Natural killer cell (primary cell): Measurements from ENCODE around the gene VGF. TPM values are rescaled to one million over a fixed set of nuclear protein-coding genes. Genes with fewer than 3 reads are reported as not detected.

ENCODE experiments used
- ATAC-seq, 3 donors: fragments of 150-1000 bp in 2 of 3; fragments of 200-7000 bp in 1 of 3; cut with Tn5 transposase; 1 replicate in 1 of 3; 2 replicates in 2 of 3; pipeline ENCODE4 v1.10.0; 2021; ENCODE audit warnings: mild to moderate bottlenecking in 2 of 3, moderate library complexity in 2 of 3
- DNase-seq, 2 donors: peaks; one replicate each; pipeline versions ENCODE4 v3.0.0 to v3.0.0-alpha.2; 2013 to 2021; ENCODE audit warnings: mixed read lengths in 1 of 2
- H3K27ac ChIP-seq: one replicate; pipeline ENCODE4 v1.5.1; 2013; ENCODE audit warnings: mild to moderate bottlenecking, low read length
- H3K27me3 ChIP-seq: one replicate; pipeline ENCODE4 v1.6.1; 2013; ENCODE audit warnings: low read length; ENCODE audit not compliant: control insufficient read depth, insufficient read depth
- H3K36me3 ChIP-seq: one replicate; pipeline ENCODE4 v1.6.1; 2013; ENCODE audit warnings: low read length; ENCODE audit not compliant: control insufficient read depth, insufficient read depth
- H3K4me1 ChIP-seq: one replicate; pipeline ENCODE4 v1.6.1; 2013; ENCODE audit warnings: low read length; ENCODE audit not compliant: control insufficient read depth, insufficient read depth
- H3K4me3 ChIP-seq: one replicate; pipeline ENCODE4 v1.5.1; 2013; ENCODE audit warnings: low read length
- H3K9me3 ChIP-seq: one replicate; pipeline ENCODE4 v1.6.1; 2013; ENCODE audit warnings: low read length; ENCODE audit not compliant: control insufficient read depth, insufficient read depth
- H3K27ac Mint-ChIP-seq, 2 donors: one replicate each; pipeline ENCODE4 v1.8.0; 2022; ENCODE audit warnings: mild to moderate bottlenecking in 2 of 2, mixed read lengths in 2 of 2, moderate library complexity in 1 of 2
- H3K27me3 Mint-ChIP-seq, 2 donors: one replicate each; pipeline ENCODE4 v1.8.0; 2022; ENCODE audit warnings: low read depth in 2 of 2, mixed read lengths in 2 of 2
- H3K36me3 Mint-ChIP-seq: one replicate; pipeline ENCODE4 v1.8.0; 2022; ENCODE audit warnings: mixed read lengths
- H3K4me1 Mint-ChIP-seq, 2 donors: one replicate each; pipeline ENCODE4 v1.8.0; 2022; ENCODE audit warnings: mixed read lengths in 2 of 2
- H3K4me3 Mint-ChIP-seq: one replicate; pipeline ENCODE4 v1.8.0; 2022; ENCODE audit warnings: mild to moderate bottlenecking, moderate library complexity, mixed read lengths
- H3K9me3 Mint-ChIP-seq, 2 donors: one replicate each; pipeline ENCODE4 v1.8.0; 2022; ENCODE audit warnings: mixed read lengths in 2 of 2
- WGBS: methylation state at CpG from one replicate; pipeline ENCODE4 v1.1.7; 2013; ENCODE audit warnings: missing lambda C conversion rate; ENCODE audit not compliant: insufficient coverage; 5-methylcytosine and 5-hydroxymethylcytosine counted together
- intact Hi-C: fragments of 100-400 bp; cut with micrococcal nuclease; formaldehyde crosslinking; loops from one replicate; pipeline ENCODE4 v1.14.2; 2022
- total RNA-seq, 4 donors: library from RNA; stranded (reverse); fragments of 120-200 nt in 1 of 4; gene quantifications; one replicate each; pipeline versions ENCODE4 v1.2.3 to v1.2.4, GENCODE V29; 2013 to 2022
- TF ChIP-seq, protein P1 (sequence below): fragments of 200-600 bp; IDR thresholded peaks from one replicate; pipeline ENCODE4 v1.8.0; 2022; ENCODE audit warnings: antibody characterized with exemption

The VGF gene
- total RNA-seq, 3 donors from 2014 or later (not counting 1 experiment from before 2014, with no cell fraction given): not detected

- H3K9me3 Mint-ChIP-seq: no peaks in the 10 kb centered on the region
- DNase-seq (no peak), ATAC-seq (no peak)
- peaks cover 21 to 47% of the 10 kb centered on the region in 2 donors for H3K4me1 Mint-ChIP-seq
- H3K27me3 ChIP-seq: peaks cover 63% of the 10 kb centered on the region
- peaks cover 62 to 79% of the 10 kb centered on the region in 2 donors for H3K27me3 Mint-ChIP-seq
- WGBS: 51% methylated on average over 3 of the region's 3 CpGs
- intact Hi-C loops: no loop called here
- peaks cover 33% of the 10 kb centered on the region for H3K4me1 ChIP-seq
- TF ChIP-seq, protein P1, sequence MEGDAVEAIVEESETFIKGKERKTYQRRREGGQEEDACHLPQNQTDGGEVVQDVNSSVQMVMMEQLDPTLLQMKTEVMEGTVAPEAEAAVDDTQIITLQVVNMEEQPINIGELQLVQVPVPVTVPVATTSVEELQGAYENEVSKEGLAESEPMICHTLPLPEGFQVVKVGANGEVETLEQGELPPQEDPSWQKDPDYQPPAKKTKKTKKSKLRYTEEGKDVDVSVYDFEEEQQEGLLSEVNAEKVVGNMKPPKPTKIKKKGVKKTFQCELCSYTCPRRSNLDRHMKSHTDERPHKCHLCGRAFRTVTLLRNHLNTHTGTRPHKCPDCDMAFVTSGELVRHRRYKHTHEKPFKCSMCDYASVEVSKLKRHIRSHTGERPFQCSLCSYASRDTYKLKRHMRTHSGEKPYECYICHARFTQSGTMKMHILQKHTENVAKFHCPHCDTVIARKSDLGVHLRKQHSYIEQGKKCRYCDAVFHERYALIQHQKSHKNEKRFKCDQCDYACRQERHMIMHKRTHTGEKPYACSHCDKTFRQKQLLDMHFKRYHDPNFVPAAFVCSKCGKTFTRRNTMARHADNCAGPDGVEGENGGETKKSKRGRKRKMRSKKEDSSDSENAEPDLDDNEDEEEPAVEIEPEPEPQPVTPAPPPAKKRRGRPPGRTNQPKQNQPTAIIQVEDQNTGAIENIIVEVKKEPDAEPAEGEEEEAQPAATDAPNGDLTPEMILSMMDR: no peak
- H3K4me3 ChIP-seq: no peak overlapping the region
- H3K36me3 Mint-ChIP-seq: no peaks in the 10 kb centered on the region
- H3K4me3 Mint-ChIP-seq: no peak overlapping the region
- peaks cover 4% of the 10 kb centered on the region for H3K9me3 ChIP-seq
- H3K36me3 ChIP-seq: no peaks in the 10 kb centered on the region
- H3K27ac Mint-ChIP-seq: no peak overlapping the region
- H3K27ac ChIP-seq: no peak overlapping the region
These were observed 10.3 kb upstream of the VGF start for GRCh38 chr7:101175664-101176063.

DNA sequence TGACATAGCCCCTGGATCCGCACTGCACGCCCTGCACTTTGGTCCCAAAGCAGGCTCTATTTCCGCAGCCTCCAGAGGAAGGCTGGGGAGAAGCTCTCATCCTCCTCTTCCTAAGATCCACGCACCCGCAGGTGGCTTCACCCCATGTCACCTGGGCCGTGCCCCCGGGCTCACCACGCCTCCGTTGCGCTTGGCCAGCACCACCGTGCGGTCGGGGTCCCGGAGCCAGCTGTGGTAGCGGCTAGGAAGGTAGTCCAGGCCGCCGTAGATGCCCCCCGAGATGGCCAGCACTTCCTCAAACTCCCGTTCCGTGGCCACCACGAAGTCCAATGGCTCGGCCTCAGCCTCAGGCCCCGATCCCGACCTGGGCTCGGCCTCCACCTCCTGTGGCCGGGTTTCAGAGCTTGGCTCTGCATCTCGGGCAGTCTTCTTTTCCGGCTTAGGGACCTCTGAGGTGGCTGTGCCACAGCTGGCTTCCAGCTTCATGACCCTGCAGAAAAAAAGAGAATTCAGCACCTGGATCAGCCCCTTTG lies 9.0 kb upstream of the VGF start:
- no peaks in the 10 kb centered on the region for H3K9me3 Mint-ChIP-seq
- H3K27ac Mint-ChIP-seq: peak overlapping the region in 1 of 2 donors; percentile 34
- no peaks in the 10 kb centered on the region for H3K36me3 Mint-ChIP-seq
- H3K4me1 Mint-ChIP-seq: peaks cover 30 to 50% of the 10 kb centered on the region in 2 donors
- Histone ChIP-seq H3K4me1 (peaks cover 43% of the 10 kb centered on the region), H3K27me3 (peaks cover 68% of the 10 kb centered on the region), H3K9me3 (peaks cover 4% of the 10 kb centered on the region), H3K36me3 (no peaks in the 10 kb centered on the region), H3K27ac (no peak overlapping the region), H3K4me3 (no peak overlapping the region)
- ATAC-seq (no peak), DNase-seq (no peak)
- TF ChIP-seq, protein P1: no peak
- peak overlapping the region; percentile 53 for H3K4me3 Mint-ChIP-seq
- WGBS: 7% methylated on average over 27 of the region's 28 CpGs
- H3K27me3 Mint-ChIP-seq: peaks cover 71 to 82% of the 10 kb centered on the region in 2 donors
- intact Hi-C loops: no loop called here

DNA sequence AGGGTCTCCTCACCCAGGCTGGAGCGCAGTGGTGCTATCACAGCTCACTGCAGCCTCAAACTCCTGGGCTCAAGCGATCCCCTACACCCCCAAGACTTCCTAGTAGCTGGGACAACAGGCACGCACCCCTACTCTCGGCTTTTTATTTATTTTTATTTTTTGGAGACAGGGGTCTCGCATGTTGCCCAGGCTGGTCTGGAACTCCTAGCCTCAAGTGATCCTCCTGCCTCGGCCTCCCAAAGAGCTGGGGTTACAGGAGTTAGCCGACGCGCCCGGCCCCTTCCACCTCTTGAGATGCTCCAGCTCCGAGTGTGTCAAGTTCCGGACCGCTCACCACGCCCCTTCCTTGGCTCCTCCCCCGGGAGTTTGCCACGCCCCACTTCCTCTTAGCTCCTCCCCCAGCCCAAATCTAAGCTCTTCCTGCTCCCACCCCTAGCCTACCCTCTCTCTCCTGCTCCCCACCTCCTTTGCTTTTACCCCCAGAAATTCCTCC lies 8.4 kb upstream of the VGF start:
- peaks cover 4% of the 10 kb centered on the region for H3K9me3 ChIP-seq
- WGBS: 6% methylated on average over 16 of the region's 16 CpGs
- ATAC-seq (peak; percentile 75 to 81 (median 76)), DNase-seq (peak; percentile 61 to 79)
- peaks cover 77 to 81% of the 10 kb centered on the region in 2 donors for H3K27me3 Mint-ChIP-seq
- TF ChIP-seq, protein P1: no peak
- intact Hi-C loops: no loop called here
- peaks cover 33 to 50% of the 10 kb centered on the region in 2 donors for H3K4me1 Mint-ChIP-seq
- H3K4me3 Mint-ChIP-seq: peak overlapping the region; percentile 53
- H3K36me3 ChIP-seq: no peaks in the 10 kb centered on the region
- H3K9me3 Mint-ChIP-seq: no peaks in the 10 kb centered on the region
- H3K27ac ChIP-seq: no peak overlapping the region
- H3K4me1 ChIP-seq: peaks cover 40% of the 10 kb centered on the region
- no peak overlapping the region for H3K4me3 ChIP-seq
- H3K36me3 Mint-ChIP-seq: no peaks in the 10 kb centered on the region
- H3K27me3 ChIP-seq: peaks cover 70% of the 10 kb centered on the region
- peak overlapping the region in 1 of 2 donors; percentile 34 for H3K27ac Mint-ChIP-seq
